Spinal cord (tissue), 10 donors: ENCODE measurements around the gene F11R. TPM values are rescaled to one million over a fixed set of nuclear protein-coding genes. Genes with fewer than 3 reads are reported as not detected.
A peak's percentile ranks its signal among the peaks of the same experiment; 100 is the strongest.
"Not testable (repeated sequence)": the region's sequence is repeated elsewhere in the genome, so short reads cannot be mapped to it uniquely, and the experiment has no call there.

ENCODE experiments used
- DNase-seq, 6 donors: peaks; one replicate each; pipeline versions ENCODE4 v3.0.0 to v3.0.0-alpha.2; 2013 to 2015; ENCODE audit warnings: low spot score in 6 of 6, low read depth in 4 of 6
- H3K27ac ChIP-seq: one replicate; pipeline ENCODE4 v1.5.1; 2013; ENCODE audit warnings: low read depth, low read length, control low read depth
- H3K27me3 ChIP-seq: one replicate; pipeline ENCODE4 v1.6.1; 2013; ENCODE audit warnings: low read length; ENCODE audit not compliant: control insufficient read depth, insufficient read depth
- H3K36me3 ChIP-seq: one replicate; pipeline ENCODE4 v1.6.1; 2013; ENCODE audit warnings: low read length; ENCODE audit not compliant: control insufficient read depth, insufficient read depth
- H3K4me1 ChIP-seq: one replicate; pipeline ENCODE4 v1.6.1; 2013; ENCODE audit warnings: low read length; ENCODE audit not compliant: control insufficient read depth, insufficient read depth
- H3K4me3 ChIP-seq: one replicate; pipeline ENCODE4 v1.5.1; 2013; ENCODE audit warnings: low read depth, low read length, control low read depth
- H3K9me3 ChIP-seq: one replicate; pipeline ENCODE4 v1.6.1; 2013; ENCODE audit warnings: low read length; ENCODE audit not compliant: control insufficient read depth, insufficient read depth
- whole genome bisulfite sequencing: methylation state at CpG from one replicate; pipeline ENCODE4 v1.1.5; 2013; ENCODE audit warnings: missing lambda C conversion rate; ENCODE audit not compliant: insufficient coverage; 5-methylcytosine and 5-hydroxymethylcytosine counted together
- long read RNA-seq, 4 donors: transcript quantifications; one replicate each; lab custom pipeline, GENCODE V29; 2026
- polyA plus RNA-seq, 2 donors: library from polyadenylated mRNA; unstranded; fragments of 120-200 nt; gene quantifications; one replicate each; pipeline ENCODE4 v1.2.1, GENCODE V29; 2013; ENCODE audit not compliant: insufficient read length in 2 of 2
- total RNA-seq, 2 donors: library from RNA; depleted of rRNA in 1 of 2; stranded (reverse); fragments of 120-200 nt in 1 of 2; fragments of >200 nt in 1 of 2; gene quantifications; one replicate each; pipeline versions ENCODE4 v1.2.3 to v1.2.4, GENCODE V29; 2013 to 2014
- donor health status: healthy.

The F11R gene
- total RNA-seq (10 to 100 TPM in 1 of 2 donors, 1 to 10 TPM in 1; 9.5 to 23.7 TPM), polyA plus RNA-seq (10 to 100 TPM in 1 of 2 donors, 1 to 10 TPM in 1; 7.0 to 13.0 TPM)
- long read RNA-seq, donor 1, result 0 reads
- long read RNA-seq, donor 2, result 0 reads
- long read RNA-seq, donor 3, result 0 reads
- long read RNA-seq, donor 4, partial matches to known transcripts, result 95 of 111 reads
- long read RNA-seq, donor 4, other reads (novel, unspliced or antisense), result 16 of 111 reads

DNA sequence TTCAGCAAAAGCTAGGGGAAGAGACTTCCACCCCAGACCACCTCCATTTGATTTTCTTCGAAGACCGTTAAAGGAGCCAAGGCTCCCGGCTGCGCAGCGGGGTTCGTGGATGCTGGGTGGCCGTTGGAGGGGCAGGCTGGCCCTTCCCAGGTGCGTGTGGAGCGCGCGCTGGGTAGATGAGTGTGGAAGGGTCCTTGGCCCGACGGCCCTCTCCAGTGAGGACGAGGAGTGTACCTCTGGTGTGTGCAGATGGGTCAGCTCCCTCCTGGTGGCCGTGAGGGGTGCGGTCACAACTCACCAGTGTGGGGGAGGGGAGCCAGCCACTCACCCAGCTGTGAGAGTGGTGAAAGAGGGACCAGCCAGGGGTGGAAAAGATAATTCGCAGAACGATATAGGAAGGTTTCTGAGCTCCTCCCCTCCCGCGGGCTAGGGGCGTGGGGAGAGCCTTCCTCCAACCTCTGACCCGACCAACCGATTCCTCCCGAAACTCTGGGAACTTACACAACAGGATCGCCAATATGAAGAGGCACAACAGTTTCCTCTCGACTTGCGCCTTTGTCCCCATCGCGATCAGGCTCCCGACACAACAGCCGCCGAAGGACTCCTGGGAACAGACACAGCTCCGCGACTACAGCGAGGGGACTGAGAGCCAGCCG is at the start of gene F11R:
F11R (minus strand) TSS at position 644 of the 656 bp plus-strand sequence; CDS start at position 565, 79 bp downstream.
- peak within 1 kb of the TSS; percentile 54 for H3K27ac ChIP-seq
- no peaks in the 10 kb centered on the region for H3K36me3 ChIP-seq
- under 1% methylated on average over 36 of the region's 36 CpGs for WGBS
- H3K9me3 ChIP-seq, result no peaks in the 10 kb centered on the region
- H3K27me3 ChIP-seq, result peaks cover 33% of the 10 kb centered on the region
- peak within 1 kb of the TSS; percentile 51 for H3K4me3 ChIP-seq
- DNase-seq, result no peak
- peaks cover 18% of the 10 kb centered on the region for H3K4me1 ChIP-seq

- Histone ChIP-seq H3K27ac (no peak within 1 kb of the TSS), H3K27me3 (no peaks in the 10 kb centered on the region), H3K4me3 (peak within 1 kb of the TSS; percentile 0), H3K4me1 (no peaks in the 10 kb centered on the region), H3K9me3 (no peaks in the 10 kb centered on the region), H3K36me3 (no peaks in the 10 kb centered on the region)
- WGBS, result 64% methylated on average over 5 of the region's 9 CpGs
- DNase-seq, result peak in 1 of 6 donors; percentile 12
These were observed 48.8 kb upstream of the F11R start, which contains the start of gene ARHGAP30 for GRCh38 chr1:161069731-161070270. ARHGAP30 (minus strand) TSS chr1:161069891; CDS start chr1:161069624, 267 bp downstream.

- no peaks in the 10 kb centered on the region for H3K36me3 ChIP-seq
These were observed 48.3 kb upstream of the F11R start for GRCh38 chr1:161069241-161069640.

DNA sequence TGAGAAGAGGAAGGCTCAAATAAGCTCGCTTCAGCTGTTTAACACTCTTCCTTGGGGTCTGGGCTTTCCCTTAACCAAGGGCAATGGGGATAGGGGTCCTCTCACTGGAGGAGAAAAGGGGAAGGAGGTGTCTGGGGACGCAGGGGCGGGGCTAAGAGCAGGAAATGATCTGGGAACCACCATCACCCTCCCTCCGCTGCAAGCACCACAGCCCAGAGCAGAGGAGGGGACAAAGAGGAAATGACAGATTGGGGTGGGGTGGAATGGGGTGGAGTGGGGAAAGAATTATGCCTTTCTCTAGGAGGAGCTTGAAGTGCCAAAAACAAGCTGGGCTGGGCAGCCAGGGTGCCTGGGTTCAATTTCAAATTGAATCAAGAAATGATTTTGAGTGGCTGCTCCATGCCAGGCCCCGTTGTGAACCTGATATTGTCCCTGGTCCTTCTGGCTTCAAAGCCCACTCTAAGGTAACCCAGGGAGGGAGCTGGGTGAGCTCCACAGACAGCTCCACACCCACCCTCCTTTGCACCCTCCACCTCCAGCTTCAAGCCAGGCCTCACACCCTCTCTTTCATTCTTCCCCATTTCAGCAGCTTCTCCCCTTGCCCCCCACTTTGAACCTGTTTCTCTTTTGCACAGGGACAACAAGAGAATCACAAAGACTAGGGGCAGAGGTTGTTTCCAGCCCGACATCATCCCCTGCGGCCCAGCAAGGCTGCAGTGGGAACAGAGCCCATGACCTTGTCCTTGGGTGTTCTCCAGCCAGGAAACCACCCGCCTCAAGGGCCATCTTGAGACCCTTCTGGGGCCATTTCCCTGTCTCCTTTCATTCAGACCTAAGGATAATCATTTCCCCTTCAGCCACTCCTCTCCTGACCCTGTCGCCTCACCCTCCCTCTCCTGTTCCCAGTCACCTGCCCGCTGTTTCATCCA is 47.6 kb upstream of the F11R start:
- Histone ChIP-seq H3K27me3 (no peaks in the 10 kb centered on the region), H3K27ac (no peak overlapping the region), H3K4me1 (no peaks in the 10 kb centered on the region), H3K4me3 (peak overlapping the region; percentile 0), H3K36me3 (no peaks in the 10 kb centered on the region), H3K9me3 (no peaks in the 10 kb centered on the region)
- 86% methylated on average over 6 of the region's 10 CpGs for WGBS
- no peak for DNase-seq

More at GRCh38 chr1:161069241-161069640, 48.3 kb upstream of the F11R start:
- WGBS, result 76% methylated on average over 8 of the region's 9 CpGs
- no peak for DNase-seq
- H3K4me3 ChIP-seq, result peak overlapping the region; percentile 0
- no peak overlapping the region for H3K27ac ChIP-seq
- no peaks in the 10 kb centered on the region for H3K4me1 ChIP-seq
- H3K9me3 ChIP-seq, result no peaks in the 10 kb centered on the region
- H3K27me3 ChIP-seq, result no peaks in the 10 kb centered on the region

GRCh38 chr1:161066694-161067093 is 45.7 kb upstream of the F11R start:
- H3K27ac ChIP-seq, result no peak overlapping the region
- no peaks in the 10 kb centered on the region for H3K36me3 ChIP-seq
- no peak overlapping the region for H3K4me3 ChIP-seq
- DNase-seq, result no peak
- no peaks in the 10 kb centered on the region for H3K4me1 ChIP-seq
- WGBS, result 78% methylated on average over 3 of the region's 3 CpGs
- H3K27me3 ChIP-seq, result no peaks in the 10 kb centered on the region
- no peaks in the 10 kb centered on the region for H3K9me3 ChIP-seq

DNA sequence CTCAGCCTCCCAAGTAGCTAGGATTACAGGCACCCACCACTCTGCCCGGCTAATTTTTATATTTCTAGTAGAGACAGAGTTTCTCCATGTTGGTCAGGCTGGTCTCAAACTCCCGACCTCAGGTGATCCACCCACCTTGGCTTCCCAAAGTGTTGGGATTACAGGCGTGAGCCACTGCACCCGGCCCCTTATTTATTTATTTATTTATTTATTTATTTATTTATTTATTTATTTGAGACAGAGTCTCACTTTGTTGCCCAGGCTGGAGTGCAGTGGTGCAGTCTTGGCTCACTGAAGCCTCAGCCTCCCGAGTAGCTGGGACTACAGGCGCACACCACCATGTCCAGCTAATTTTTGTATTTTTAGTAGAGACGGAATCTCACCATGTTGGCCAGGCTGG is 44.7 kb upstream of the F11R start:
- WGBS, result 92% methylated on average over 3 of the region's 7 CpGs

GRCh38 chr1:161063936-161064335 is 43.0 kb upstream of the F11R start:
- not testable (repeated sequence) for H3K27me3 ChIP-seq, H3K4me1 ChIP-seq, H3K9me3 ChIP-seq, H3K4me3 ChIP-seq, H3K27ac ChIP-seq, H3K36me3 ChIP-seq, DNase-seq
- 36% methylated on average over 1 of the region's 6 CpGs for WGBS

More for the DNA sequence above, 44.7 kb upstream of the F11R start:
- not testable (repeated sequence) for H3K9me3 ChIP-seq, DNase-seq, H3K27me3 ChIP-seq, H3K27ac ChIP-seq, H3K4me3 ChIP-seq, H3K36me3 ChIP-seq, H3K4me1 ChIP-seq

GRCh38 chr1:161061419-161061818 is 40.5 kb upstream of the F11R start:
- Histone ChIP-seq H3K27ac (no peak overlapping the region), H3K4me3 (no peak overlapping the region), H3K27me3 (no peaks in the 10 kb centered on the region), H3K9me3 (no peaks in the 10 kb centered on the region), H3K36me3 (no peaks in the 10 kb centered on the region), H3K4me1 (no peaks in the 10 kb centered on the region)
- no peak for DNase-seq
- WGBS, result no CpG with 5 or more reads among the region's 4 CpGs

DNA sequence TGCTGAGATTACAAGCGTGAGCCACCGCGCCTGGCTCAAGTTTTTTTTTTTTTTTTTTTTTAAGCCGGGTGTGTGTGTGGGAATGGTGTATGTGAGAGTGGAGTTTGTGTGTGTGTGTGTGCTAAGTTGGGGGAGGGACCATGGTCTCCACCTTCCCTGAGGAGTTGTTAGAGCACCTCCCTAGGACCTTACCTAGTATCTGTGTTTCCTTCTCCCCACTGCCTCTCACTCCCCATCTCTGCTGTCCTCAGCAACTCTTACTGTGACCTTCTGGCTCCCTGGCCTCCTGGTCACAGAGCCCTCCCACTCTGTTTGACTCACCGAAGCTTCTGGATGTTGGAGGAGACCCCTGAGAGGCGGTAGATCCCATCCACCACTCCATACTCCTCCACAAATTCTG is 38.3 kb upstream of the F11R start:
- H3K9me3 ChIP-seq, result no peaks in the 10 kb centered on the region
- no CpG with 5 or more reads among the region's 6 CpGs for WGBS
- H3K4me1 ChIP-seq, result no peaks in the 10 kb centered on the region
- H3K27me3 ChIP-seq, result peaks cover 4% of the 10 kb centered on the region
- no peaks in the 10 kb centered on the region for H3K36me3 ChIP-seq
- no peak for DNase-seq
- no peak overlapping the region for H3K4me3 ChIP-seq
- H3K27ac ChIP-seq, result no peak overlapping the region
